PC-3 (cell line): ENCODE measurements around the gene SOX6. TPM values are rescaled to one million over a fixed set of nuclear protein-coding genes. Genes with fewer than 3 reads are reported as not detected.

Experiments used
- ATAC-seq: fragments of 200-7000 bp; cut with Tn5 transposase; 2 replicates; pipeline ENCODE4 v1.9.1; 2020; ENCODE audit warnings: mild to moderate bottlenecking, moderate library complexity
- BruUV-seq: library from RNA; stranded (reverse); fragments of 400-500 nt; replicated peaks from 2 replicates; lab custom pipeline; 2021; lab: Mats Ljungman, UMichigan
- CTCF ChIA-PET: fragments of 300-600 bp; sonication (Branson Sonifier 250); formaldehyde crosslinking; loops from one replicate; lab custom pipeline; 2022; ENCODE audit warnings: antibody characterized with exemption; lab: Charles Lee
- POLR2A ChIA-PET: fragments of 300-600 bp; sonication (Branson Sonifier 250); formaldehyde crosslinking; loops from one replicate; lab custom pipeline; 2022; ENCODE audit warnings: antibody characterized with exemption; ENCODE audit not compliant: unreplicated experiment; lab: Charles Lee
- DNase-seq: peaks from one replicate; pipeline ENCODE4 v3.0.0-alpha.2; 2015
- H2AFZ ChIP-seq: fragments of 300-600 bp; sonication (generic); 2 replicates; pipeline ENCODE4 v1.6.0; 2016; ENCODE audit warnings: antibody characterized with exemption, low read length
- H3F3A ChIP-seq: fragments of 300-600 bp; sonication (generic); one replicate; pipeline ENCODE4 v1.6.0; 2017; ENCODE audit warnings: antibody characterized with exemption, low read length, control low read depth, mild to moderate bottlenecking; ENCODE audit not compliant: unreplicated experiment
- H3K27ac ChIP-seq: fragments of 300-600 bp; sonication (generic); 2 replicates; pipeline ENCODE4 v1.5.1; 2016; ENCODE audit warnings: mild to moderate bottlenecking, low read length
- H3K27me3 ChIP-seq: fragments of 300-600 bp; sonication (generic); 2 replicates; pipeline ENCODE4 v1.6.1; 2016; ENCODE audit warnings: low read length, mixed read lengths
- H3K36me3 ChIP-seq: fragments of 300-600 bp; sonication (generic); 2 replicates; pipeline ENCODE4 v1.6.1; 2016; ENCODE audit warnings: low read depth, mixed run types, low read length, mixed read lengths
- H3K4me1 ChIP-seq: fragments of 300-600 bp; sonication (generic); 2 replicates; pipeline ENCODE4 v1.5.1; 2016; ENCODE audit warnings: low read length; ENCODE audit not compliant: insufficient read depth
- H3K4me2 ChIP-seq: fragments of 300-600 bp; sonication (generic); 2 replicates; pipeline ENCODE4 v1.6.0; 2016; ENCODE audit warnings: low read length
- H3K4me3 ChIP-seq: fragments of 300-600 bp; sonication (generic); 2 replicates; pipeline ENCODE4 v1.5.1; 2016; ENCODE audit warnings: mild to moderate bottlenecking, low read length, mixed read lengths
- H3K79me2 ChIP-seq: fragments of 300-600 bp; sonication (generic); 2 replicates; pipeline ENCODE4 v1.6.1; 2017; ENCODE audit warnings: low read length, mixed read lengths
- H3K9ac ChIP-seq: fragments of 300-600 bp; sonication (generic); 2 replicates; pipeline ENCODE4 v1.6.0; 2016; ENCODE audit warnings: mild to moderate bottlenecking, low read length
- H3K9me2 ChIP-seq: fragments of 300-600 bp; sonication (generic); replicated peaks from 2 replicates; pipeline ENCODE4 v1.6.1; 2016; ENCODE audit warnings: mixed run types, low read length, mixed read lengths
- H3K9me3 ChIP-seq: fragments of 300-600 bp; sonication (generic); 2 replicates; pipeline ENCODE4 v1.6.1; 2016; ENCODE audit warnings: low read length, mixed read lengths
- H4K20me1 ChIP-seq: fragments of 300-600 bp; sonication (generic); 2 replicates; pipeline ENCODE4 v1.6.1; 2016; ENCODE audit warnings: low read length, mixed read lengths
- CTCF ChIP-seq: fragments of 300-600 bp; sonication (generic); conservative IDR thresholded peaks from 2 replicates; pipeline ENCODE4 v1.5.1; 2017; ENCODE audit warnings: antibody characterized with exemption, low read depth, mild to moderate bottlenecking, low read length
- EZH2 ChIP-seq: fragments of 300-600 bp; sonication (generic); IDR thresholded peaks from one replicate; pipeline ENCODE4 v1.6.1; 2017; ENCODE audit warnings: antibody characterized with exemption, mild to moderate bottlenecking, low read length; ENCODE audit not compliant: unreplicated experiment
- EZH2phosphoT487 ChIP-seq: fragments of 300-600 bp; sonication (generic); IDR thresholded peaks from 2 replicates; pipeline ENCODE4 v1.6.1; 2018; ENCODE audit warnings: mild to moderate bottlenecking, antibody characterized with exemption, low read length, borderline replicate concordance
- intact Hi-C: fragments of 100-400 bp; cut with micrococcal nuclease; formaldehyde crosslinking; loops from 2 replicates; pipeline ENCODE4 v1.9.0; 2023
- total RNA-seq: library from RNA; depleted of rRNA; stranded (reverse); fragments of >200 nt; gene quantifications from 2 replicates; pipeline ENCODE4 v1.2.3, GENCODE V29; 2014

The SOX6 gene
- total RNA-seq, 1 experiment from 2014 or later, result not detected

DNA sequence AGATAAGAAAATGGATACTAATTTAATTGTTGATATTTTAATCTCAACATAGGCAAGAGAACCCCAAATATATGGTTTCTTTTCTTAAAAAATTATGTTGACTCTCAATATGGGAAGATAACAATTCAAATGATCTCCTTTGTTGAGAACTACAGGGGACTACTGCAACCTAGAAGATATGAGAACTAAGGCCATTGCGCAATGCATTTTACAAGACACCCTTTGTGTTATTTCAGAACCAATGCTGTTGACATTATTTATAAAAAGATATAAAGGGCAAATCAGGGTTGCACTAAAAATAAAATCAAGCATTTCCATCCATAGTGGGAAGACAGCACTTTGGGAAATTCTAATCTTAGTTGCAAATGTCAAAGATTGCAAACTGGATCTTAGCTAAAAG is 322.3 kb downstream of the SOX6 start:
- Histone ChIP-seq H3K9me2 (no peaks in the 10 kb centered on the region), H3K4me1 (no peaks in the 10 kb centered on the region), H2AFZ (no peak overlapping the region), H3K4me2 (no peak overlapping the region), H4K20me1 (no peaks in the 10 kb centered on the region), H3K79me2 (no peaks in the 10 kb centered on the region), H3F3A (no peaks in the 10 kb centered on the region), H3K27ac (no peak overlapping the region), H3K9ac (no peak overlapping the region), H3K4me3 (no peak overlapping the region), H3K36me3 (no peaks in the 10 kb centered on the region), H3K9me3 (no peaks in the 10 kb centered on the region), H3K27me3 (peaks cover 10% of the 10 kb centered on the region; the same call in 1 of the 2 replicates)
- DNase-seq (no peak), ATAC-seq (no peak)
- ChIA-PET CTCF (no interaction called here), POLR2A (no interaction called here)
- BruUV-seq, result no TSS peak
- TF ChIP-seq CTCF, result no peak
- TF ChIP-seq EZH2phosphoT487, result no peak
- TF ChIP-seq EZH2, result no peak
- intact Hi-C loops, result no loop called here

DNA sequence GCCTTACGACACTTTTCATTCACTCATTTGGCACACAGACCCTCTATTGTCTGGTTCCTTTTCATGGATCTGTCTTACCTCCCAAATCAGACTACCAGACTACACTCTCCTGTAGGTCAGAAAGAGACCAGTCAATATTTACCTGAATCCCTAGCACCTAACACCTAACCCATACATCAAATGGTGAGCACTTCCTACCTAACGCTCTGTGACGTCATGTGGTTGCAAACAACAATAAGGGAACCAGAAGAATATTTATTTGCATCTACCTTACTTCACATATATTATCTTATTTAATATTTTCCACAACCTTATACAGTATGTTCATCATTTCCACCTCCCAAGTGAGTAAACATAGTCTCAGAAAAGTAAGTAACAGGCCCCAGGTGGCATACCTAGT is 323.4 kb downstream of the SOX6 start:
- Histone ChIP-seq H3K4me2 (no peak overlapping the region), H3F3A (no peaks in the 10 kb centered on the region), H3K36me3 (no peaks in the 10 kb centered on the region), H3K9me3 (no peaks in the 10 kb centered on the region), H3K27ac (no peak overlapping the region), H3K9me2 (no peaks in the 10 kb centered on the region), H3K27me3 (peaks cover 10% of the 10 kb centered on the region; the same call in 1 of the 2 replicates), H3K4me3 (no peak overlapping the region), H3K79me2 (no peaks in the 10 kb centered on the region), H3K4me1 (no peaks in the 10 kb centered on the region), H3K9ac (no peak overlapping the region), H2AFZ (no peak overlapping the region), H4K20me1 (no peaks in the 10 kb centered on the region)
- POLR2A ChIA-PET, result no interaction called here
- no TSS peak for BruUV-seq
- intact Hi-C loops, result no loop called here
- TF ChIP-seq EZH2, result no peak
- TF ChIP-seq EZH2phosphoT487, result no peak
- TF ChIP-seq CTCF, result no peak
- CTCF ChIA-PET, result no interaction called here
- no peak for ATAC-seq
- no peak for DNase-seq

DNA sequence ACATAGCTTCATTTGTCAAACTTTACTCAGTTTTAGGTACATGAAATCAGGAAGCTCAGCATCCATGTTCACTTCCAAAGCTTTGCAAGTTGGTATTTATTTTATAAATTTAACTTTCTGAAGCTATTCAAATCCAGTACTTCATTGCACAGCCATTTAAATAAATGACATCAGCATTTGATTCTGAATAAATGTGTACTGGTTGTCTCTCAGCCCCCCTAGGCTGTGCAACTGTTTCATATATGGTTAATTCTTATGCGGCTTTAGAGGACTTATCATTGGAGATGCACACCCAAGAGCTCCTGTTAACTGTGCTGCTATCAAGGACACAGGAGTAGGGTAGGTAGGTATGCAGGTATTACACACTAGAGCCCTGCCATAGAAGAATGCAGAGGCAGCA is 325.1 kb downstream of the SOX6 start:
- Histone ChIP-seq H3K4me2 (no peak overlapping the region), H3K27ac (no peak overlapping the region), H3K36me3 (no peaks in the 10 kb centered on the region), H3K4me3 (no peak overlapping the region), H3F3A (no peaks in the 10 kb centered on the region), H3K79me2 (no peaks in the 10 kb centered on the region), H3K9ac (no peak overlapping the region), H3K9me2 (no peaks in the 10 kb centered on the region), H3K9me3 (no peaks in the 10 kb centered on the region), H3K4me1 (no peaks in the 10 kb centered on the region), H3K27me3 (peaks cover 4% of the 10 kb centered on the region; the same call in 1 of the 2 replicates), H2AFZ (no peak overlapping the region), H4K20me1 (no peaks in the 10 kb centered on the region)
- no TSS peak for BruUV-seq
- ChIA-PET CTCF (no interaction called here), POLR2A (no interaction called here)
- DNase-seq, result no peak
- intact Hi-C loops, result no loop called here
- ATAC-seq, result no peak
- TF ChIP-seq EZH2, result no peak
- TF ChIP-seq EZH2phosphoT487, result no peak
- no peak for TF ChIP-seq CTCF
